Stimulated activated CD4-positive, alpha-beta T cell treated with anti-CD3 and anti-CD28 coated beads, TNF-alpha, amount 100 ng/mL, for 48 hours (primary cell): ENCODE measurements around the gene KLK13.

Experiments
- DNase-seq, 3 donors: peaks; one replicate each; pipeline ENCODE4 v3.0.0-alpha.2; 2020; ENCODE audit warnings: low read depth in 3 of 3

KLK13 gene

GRCh38 chr19:51019544-51019925 lies 45.4 kb downstream of the KLK13 start, which contains the start of gene KLK10:
Gene KLK10, minus strand, starts transcription at chr19:51019709. Its CDS starts 579 bp downstream, at chr19:51019130.
- DNase-seq, result no peak

GRCh38 chr19:51018745-51019543 lies 45.9 kb downstream of the KLK13 start:
- DNase-seq, result no peak

- peak; percentile 30 to 53 (median 36) for DNase-seq
These were observed 47.9 kb downstream of the KLK13 start for GRCh38 chr19:51016798-51017683.

GRCh38 chr19:51015691-51016267 lies 49.1 kb downstream of the KLK13 start:
- DNase-seq, result no peak

GRCh38 chr19:51014242-51014641 lies 50.6 kb downstream of the KLK13 start:
- no peak for DNase-seq

GRCh38 chr19:51012661-51013190 lies 52.2 kb downstream of the KLK13 start:
- no peak for DNase-seq

GRCh38 chr19:51010066-51010795 lies 54.7 kb downstream of the KLK13 start:
- no peak for DNase-seq

- no peak for DNase-seq
These were observed 55.6 kb downstream of the KLK13 start for GRCh38 chr19:51009061-51009891.

GRCh38 chr19:51007488-51007887 lies 57.4 kb downstream of the KLK13 start:
- DNase-seq, result no peak

GRCh38 chr19:51006406-51006805 lies 58.5 kb downstream of the KLK13 start:
- DNase-seq, result no peak
